Testis (tissue), 2 donors: ENCODE measurements around the gene FAM53A.

Experiments
- POLR2A ChIP-seq: fragments of 450-650 bp; IDR thresholded peaks from one replicate; pipeline ENCODE4 v1.6.1; 2017; ENCODE audit warnings: antibody characterized with exemption, mild to moderate bottlenecking, moderate library complexity
- TF ChIP-seq, protein P1 (sequence below), 3 experiments: fragments of 450-650 bp in 2 of 3; fragments of 200-600 bp in 1 of 3; sonication (generic) in 1 of 3; IDR thresholded peaks; one replicate each; pipeline ENCODE4 v1.5.1; 2016 to 2019; ENCODE audit warnings: antibody characterized with exemption in 3 of 3, mild to moderate bottlenecking in 2 of 3, moderate library complexity in 1 of 3

DNA sequence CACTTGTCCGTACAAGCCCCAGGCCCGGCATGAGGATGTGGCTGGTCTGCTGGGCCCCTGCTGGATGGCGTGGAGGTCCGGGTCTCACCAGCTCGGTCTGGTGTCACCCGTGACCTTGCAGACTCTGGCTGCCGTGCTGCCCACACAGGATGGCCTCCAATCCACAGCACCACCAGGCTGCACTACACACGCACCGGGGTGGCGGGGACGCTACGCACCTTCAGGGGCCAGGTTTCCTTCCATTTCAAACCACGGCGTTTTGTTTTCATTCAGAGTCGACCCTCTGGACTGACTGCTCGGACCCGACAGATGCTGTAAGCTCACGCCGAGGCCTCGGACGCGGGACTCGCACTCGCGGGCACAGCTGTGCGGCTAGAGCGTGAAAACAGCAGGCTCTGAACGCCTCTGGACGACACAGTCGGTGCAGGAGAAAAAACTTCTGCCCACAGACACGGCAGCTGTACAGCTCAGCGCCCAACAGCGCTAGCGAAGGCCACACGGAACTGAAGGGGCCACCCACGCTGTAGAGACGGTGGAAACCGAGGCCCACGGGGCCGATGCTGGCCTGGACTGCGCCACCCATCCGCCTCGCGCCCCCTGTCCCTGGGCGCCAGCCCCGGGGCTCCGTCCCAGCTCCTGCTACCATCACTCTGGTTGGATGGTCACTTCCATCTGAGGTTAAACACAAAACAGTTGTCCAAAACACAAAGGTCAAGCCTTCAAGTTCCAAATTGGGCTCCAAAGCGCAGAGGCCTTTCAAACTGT, 40.0 kb downstream of the FAM53A start:
- TF ChIP-seq, protein P1, sequence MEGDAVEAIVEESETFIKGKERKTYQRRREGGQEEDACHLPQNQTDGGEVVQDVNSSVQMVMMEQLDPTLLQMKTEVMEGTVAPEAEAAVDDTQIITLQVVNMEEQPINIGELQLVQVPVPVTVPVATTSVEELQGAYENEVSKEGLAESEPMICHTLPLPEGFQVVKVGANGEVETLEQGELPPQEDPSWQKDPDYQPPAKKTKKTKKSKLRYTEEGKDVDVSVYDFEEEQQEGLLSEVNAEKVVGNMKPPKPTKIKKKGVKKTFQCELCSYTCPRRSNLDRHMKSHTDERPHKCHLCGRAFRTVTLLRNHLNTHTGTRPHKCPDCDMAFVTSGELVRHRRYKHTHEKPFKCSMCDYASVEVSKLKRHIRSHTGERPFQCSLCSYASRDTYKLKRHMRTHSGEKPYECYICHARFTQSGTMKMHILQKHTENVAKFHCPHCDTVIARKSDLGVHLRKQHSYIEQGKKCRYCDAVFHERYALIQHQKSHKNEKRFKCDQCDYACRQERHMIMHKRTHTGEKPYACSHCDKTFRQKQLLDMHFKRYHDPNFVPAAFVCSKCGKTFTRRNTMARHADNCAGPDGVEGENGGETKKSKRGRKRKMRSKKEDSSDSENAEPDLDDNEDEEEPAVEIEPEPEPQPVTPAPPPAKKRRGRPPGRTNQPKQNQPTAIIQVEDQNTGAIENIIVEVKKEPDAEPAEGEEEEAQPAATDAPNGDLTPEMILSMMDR (IDR thresholded peaks at IDR 0.05), result no peak
- TF ChIP-seq POLR2A, result no peak
